ENCODE measurements around the gene PDE6B.

GRCh38 chr4:687048-687970 lies 61.9 kb downstream of the PDE6B start:
- TF ChIP-seq CTCF (IDR thresholded peaks at IDR 0.05; ENCODE audit: poor library complexity) (no peak), EZH2 (IDR thresholded peaks at IDR 0.05; ENCODE audit: borderline replicate concordance) (no peak), EZH2phosphoT487 (IDR thresholded peaks at IDR 0.05; ENCODE audit: low read depth, severe bottlenecking, unreplicated experiment) (no peak)
